Neural cell (in vitro differentiated cells): ENCODE results near the gene MARK2.

Experiments
- CTCF ChIP-seq: fragments of 450-650 bp; IDR thresholded peaks from 2 replicates; pipeline ENCODE4 v1.5.1; 2014; ENCODE audit warnings: antibody characterized with exemption, mild to moderate bottlenecking, moderate library complexity; ENCODE audit not compliant: poor library complexity, severe bottlenecking
- EZH2 ChIP-seq: fragments of 200-600, 300-800 bp; shearing (Covaris generic), sonication (generic); IDR thresholded peaks from 2 replicates; pipeline ENCODE4 v1.6.1; 2014; ENCODE audit warnings: antibody characterized with exemption, low read length, borderline replicate concordance, mild to moderate bottlenecking; ENCODE audit not compliant: insufficient read depth, poor library complexity, severe bottlenecking
- RAD21 ChIP-seq: fragments of 450-650 bp; conservative IDR thresholded peaks from 2 replicates; pipeline ENCODE4 v1.6.1; 2014; ENCODE audit warnings: antibody characterized with exemption, mild to moderate bottlenecking, moderate library complexity

- no peak for TF ChIP-seq RAD21
- TF ChIP-seq EZH2, result no peak
- no peak for TF ChIP-seq CTCF
Measured at GRCh38 chr11:63855975-63856374, 17.1 kb downstream of the MARK2 start.
